Measurements from ENCODE around the gene PHTF2. TPM values are rescaled to one million over a fixed set of nuclear protein-coding genes. Genes with fewer than 3 reads are reported as not detected.

The PHTF2 gene
- total and polyA plus RNA-seq, 2 of the 4 experiments (the other 2 are of a cell fraction), result 28.3 to 69.9 TPM

GRCh38 chr7:77897004-77897547 lies 98.5 kb downstream of the PHTF2 start:
- Histone ChIP-seq H3K4me2 (ENCODE audit: low read depth, low read length) (no peak overlapping the region), H4K5ac (ENCODE audit: low read depth, low read length) (no peak overlapping the region), H3K27ac (ENCODE audit: insufficient read depth, low read length) (no peak overlapping the region), H3K9me1 (ENCODE audit: insufficient read depth, low read length) (peaks cover 10% of the 10 kb centered on the region), H3K4me1 (ENCODE audit: control insufficient read depth, insufficient read depth, low read length) (no peaks in the 10 kb centered on the region), H2AFZ (replicated peaks; ENCODE audit: low read length, poor library complexity) (no peak overlapping the region), H2BK15ac (ENCODE audit: low read depth, low read length) (no peak overlapping the region), H2AK9ac (replicated peaks; ENCODE audit: low read depth, low read length, poor library complexity) (no peak overlapping the region), H3K23ac (ENCODE audit: low read depth, low read length) (no peak overlapping the region), H2BK120ac (ENCODE audit: low read depth, low read length) (no peak overlapping the region), H4K20me1 (ENCODE audit: insufficient read depth, low read length) (no peaks in the 10 kb centered on the region), H3K14ac (replicated peaks; ENCODE audit: low read depth, low read length) (no peak overlapping the region), H3K27me3 (ENCODE audit: control insufficient read depth, insufficient read depth, low read length) (no peaks in the 10 kb centered on the region), H3K9me3 (ENCODE audit: control insufficient read depth, insufficient read depth, low read length) (no peaks in the 10 kb centered on the region), H2BK20ac (ENCODE audit: low read depth, low read length) (no peak overlapping the region), H3K79me1 (ENCODE audit: low read depth in 1 of 2, low read length in 2 of 2) (peaks cover 5 to 14% of the 10 kb centered on the region in 2 experiments; a peak in 3 of 4 replicates), H2AK5ac (ENCODE audit: low read depth, low read length) (no peak overlapping the region), H2BK5ac (ENCODE audit: low read depth, low read length, poor library complexity, severe bottlenecking) (no peak overlapping the region), H3K4ac (ENCODE audit: low read depth, low read length) (no peak overlapping the region), H4K91ac (ENCODE audit: insufficient read depth, low read depth, low read length) (no peak overlapping the region), H3K18ac (ENCODE audit: low read depth, low read length) (no peak overlapping the region), H3K56ac (ENCODE audit: extremely low read depth, insufficient read depth, low read length) (no peak overlapping the region), H3K9ac (ENCODE audit: low read depth, low read length) (no peak overlapping the region), H4K8ac (ENCODE audit: low read depth in 2 of 2, low read length in 2 of 2) (no peak overlapping the region), H3K36me3 (ENCODE audit: control insufficient read depth, insufficient read depth, low read length) (0 out of 2 replicates have a peak, but pooled peaks cover 3% of the 10 kb centered on the region), H3K4me3 (ENCODE audit: insufficient read depth, low read depth, low read length) (no peak overlapping the region)
- TF ChIP-seq MAFK (IDR thresholded peaks at IDR 0.05; ENCODE audit: low read depth, low read length) (no peak), CTCF (conservative IDR thresholded peaks at IDR 0.05; ENCODE audit: low read depth, low read length) (no peak), CEBPB (IDR thresholded peaks at IDR 0.05; ENCODE audit: low read depth, low read length) (no peak), FOS (IDR thresholded peaks at IDR 0.05; ENCODE audit: low read depth, low read length) (no peak), ELK1 (IDR thresholded peaks at IDR 0.05; ENCODE audit: borderline replicate concordance, low read depth, low read length) (no peak), SMC3 (IDR thresholded peaks at IDR 0.05; ENCODE audit: low read depth, low read length) (no peak), RCOR1 (IDR thresholded peaks at IDR 0.05; ENCODE audit: insufficient replicate concordance, low read length) (no peak), POLR2A (IDR thresholded peaks at IDR 0.05; ENCODE audit: low read depth, low read length) (no peak), RFX5 (IDR thresholded peaks at IDR 0.05; ENCODE audit: low read depth, low read length) (no peak), BHLHE40 (IDR thresholded peaks at IDR 0.05; ENCODE audit: low read depth, low read length) (no peak), CHD1 (IDR thresholded peaks at IDR 0.05; ENCODE audit: low read depth, low read length) (no peak), MAZ (IDR thresholded peaks at IDR 0.05; ENCODE audit: borderline replicate concordance, low read depth, low read length) (no peak), MXI1 (IDR thresholded peaks at IDR 0.05; ENCODE audit: borderline replicate concordance, low read depth, low read length) (no peak), RAD21 (IDR thresholded peaks at IDR 0.05; ENCODE audit: low read length) (no peak), NFE2L2 (IDR thresholded peaks at IDR 0.05; ENCODE audit: low read depth, low read length) (no peak)
- TF ChIP-seq, protein P1, sequence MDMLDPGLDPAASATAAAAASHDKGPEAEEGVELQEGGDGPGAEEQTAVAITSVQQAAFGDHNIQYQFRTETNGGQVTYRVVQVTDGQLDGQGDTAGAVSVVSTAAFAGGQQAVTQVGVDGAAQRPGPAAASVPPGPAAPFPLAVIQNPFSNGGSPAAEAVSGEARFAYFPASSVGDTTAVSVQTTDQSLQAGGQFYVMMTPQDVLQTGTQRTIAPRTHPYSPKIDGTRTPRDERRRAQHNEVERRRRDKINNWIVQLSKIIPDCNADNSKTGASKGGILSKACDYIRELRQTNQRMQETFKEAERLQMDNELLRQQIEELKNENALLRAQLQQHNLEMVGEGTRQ (IDR thresholded peaks at IDR 0.05; ENCODE audit: low read depth, low read length), result no peak
- DNase-seq (no peak), ATAC-seq (ENCODE audit: low read depth) (no peak)
- CTCF ChIA-PET, result no interaction called here
- no TSS peak for BruUV-seq (replicated peaks)
- in situ Hi-C loops (cut with MboI; ENCODE audit: low sequenced_read_pairs) (no loop called here), intact Hi-C loops (cut with micrococcal nuclease) (no loop called here), dilution Hi-C loops (cut with HindIII; ENCODE audit: low sequenced_read_pairs, unreplicated experiment) (no loop called here)
- WGBS, 2 experiments (ENCODE audit: extremely low coverage in 2 of 2, insufficient read length in 1 of 2), result no CpG with 5 or more reads among the region's 1 CpG
- POLR2A ChIA-PET (ENCODE audit: unreplicated experiment), result interaction anchor here (0.6 kb wide), 1 partner anchor 10 kb away, joined by 4 read pairs; no protein-coding TSS in a partner anchor

All from IMR-90 (cell line).